ENCODE data around the gene MAPK12. TPM values are rescaled to one million over a fixed set of nuclear protein-coding genes. Genes with fewer than 3 reads are reported as not detected.

MAPK12 gene
- total and polyA plus RNA-seq, 2 donors (not counting 1 experiment from before 2014, with no cell fraction given) = 16.4 to 30.1 TPM

- no peaks in the 10 kb centered on the region for H4K20me1 ChIP-seq (ENCODE audit: control insufficient read depth, extremely low read depth, insufficient read depth, low read length)
- no peak for DNase-seq (ENCODE audit: low read depth in 2 of 2)
Measured at GRCh38 chr22:50281384-50281760, 19.9 kb upstream of the MAPK12 start.

GRCh38 chr22:50280708-50281383 lies 19.4 kb upstream of the MAPK12 start:
- no peak overlapping the region for H3K27ac ChIP-seq (ENCODE audit: insufficient read depth, low read length)
- H3K79me2 ChIP-seq (ENCODE audit: control insufficient read depth, insufficient read depth, low read length) = peaks cover 4% of the 10 kb centered on the region
- H3K9me3 ChIP-seq (ENCODE audit: control insufficient read depth, insufficient read depth, low read depth, low read length) = no peaks in the 10 kb centered on the region
- no peak overlapping the region for H3K4me2 ChIP-seq (ENCODE audit: extremely low read depth, insufficient read depth, low read length)
- H3K36me3 ChIP-seq (ENCODE audit: control insufficient read depth, insufficient read depth, low read length) = peaks cover 74% of the 10 kb centered on the region
- H3K9ac ChIP-seq (ENCODE audit: insufficient read depth, low read length) = no peak overlapping the region
- no peaks in the 10 kb centered on the region for H4K20me1 ChIP-seq (ENCODE audit: control insufficient read depth, extremely low read depth, insufficient read depth, low read length)
- H3K4me3 ChIP-seq (replicated peaks in 1 of 4; ENCODE audit: control extremely low read depth in 1 of 4, insufficient read depth in 1 of 4, low read depth in 3 of 4, low read length in 4 of 4) = no peak overlapping the region
- no peak for DNase-seq (ENCODE audit: low read depth in 2 of 2)
- no peak for TF ChIP-seq EZH2 (IDR thresholded peaks at IDR 0.05; ENCODE audit: low read length, missing control alignments)
- TF ChIP-seq CTCF (conservative IDR thresholded peaks at IDR 0.05 in 1 of 2, IDR thresholded peaks at IDR 0.05 in 1 of 2; ENCODE audit: low read depth in 1 of 2, low read length in 2 of 2) = no peak
- peaks cover 5% of the 10 kb centered on the region for H3K4me1 ChIP-seq (ENCODE audit: control insufficient read depth, extremely low read depth, insufficient read depth, low read length)
- no peak overlapping the region for H2AFZ ChIP-seq (ENCODE audit: low read length)
- H3K27me3 ChIP-seq (ENCODE audit: control insufficient read depth, insufficient read depth, low read length) = no peaks in the 10 kb centered on the region

More at GRCh38 chr22:50281384-50281760, 19.9 kb upstream of the MAPK12 start:
- no peak overlapping the region for H3K4me2 ChIP-seq (ENCODE audit: extremely low read depth, insufficient read depth, low read length)
- H3K79me2 ChIP-seq (ENCODE audit: control insufficient read depth, insufficient read depth, low read length) = peaks cover 6% of the 10 kb centered on the region
- peaks cover 76% of the 10 kb centered on the region for H3K36me3 ChIP-seq (ENCODE audit: control insufficient read depth, insufficient read depth, low read length)
- no peak for TF ChIP-seq CTCF (conservative IDR thresholded peaks at IDR 0.05 in 1 of 2, IDR thresholded peaks at IDR 0.05 in 1 of 2; ENCODE audit: low read depth in 1 of 2, low read length in 2 of 2)
- TF ChIP-seq EZH2 (IDR thresholded peaks at IDR 0.05; ENCODE audit: low read length, missing control alignments) = no peak
- no peaks in the 10 kb centered on the region for H3K27me3 ChIP-seq (ENCODE audit: control insufficient read depth, insufficient read depth, low read length)
- no peak overlapping the region for H3K27ac ChIP-seq (ENCODE audit: insufficient read depth, low read length)
- H2AFZ ChIP-seq (ENCODE audit: low read length) = no peak overlapping the region
- no peaks in the 10 kb centered on the region for H3K9me3 ChIP-seq (ENCODE audit: control insufficient read depth, insufficient read depth, low read depth, low read length)
- H3K4me1 ChIP-seq (ENCODE audit: control insufficient read depth, extremely low read depth, insufficient read depth, low read length) = peaks cover 5% of the 10 kb centered on the region
- H3K4me3 ChIP-seq (replicated peaks in 1 of 4; ENCODE audit: control extremely low read depth in 1 of 4, insufficient read depth in 1 of 4, low read depth in 3 of 4, low read length in 4 of 4) = no peak overlapping the region
- no peak overlapping the region for H3K9ac ChIP-seq (ENCODE audit: insufficient read depth, low read length)

GRCh38 chr22:50280022-50280707 lies 18.7 kb upstream of the MAPK12 start:
- H3K9ac ChIP-seq (ENCODE audit: insufficient read depth, low read length) = no peak overlapping the region
- no peak overlapping the region for H3K27ac ChIP-seq (ENCODE audit: insufficient read depth, low read length)
- no peak for DNase-seq (ENCODE audit: low read depth in 2 of 2)
- H3K36me3 ChIP-seq (ENCODE audit: control insufficient read depth, insufficient read depth, low read length) = peaks cover 78% of the 10 kb centered on the region
- H2AFZ ChIP-seq (ENCODE audit: low read length) = no peak overlapping the region
- H3K4me3 ChIP-seq (replicated peaks in 1 of 4; ENCODE audit: control extremely low read depth in 1 of 4, insufficient read depth in 1 of 4, low read depth in 3 of 4, low read length in 4 of 4) = no peak overlapping the region
- no peaks in the 10 kb centered on the region for H4K20me1 ChIP-seq (ENCODE audit: control insufficient read depth, extremely low read depth, insufficient read depth, low read length)
- H3K79me2 ChIP-seq (ENCODE audit: control insufficient read depth, insufficient read depth, low read length) = peaks cover 1% of the 10 kb centered on the region
- TF ChIP-seq CTCF (conservative IDR thresholded peaks at IDR 0.05 in 1 of 2, IDR thresholded peaks at IDR 0.05 in 1 of 2; ENCODE audit: low read depth in 1 of 2, low read length in 2 of 2) (no peak), EZH2 (IDR thresholded peaks at IDR 0.05; ENCODE audit: low read length, missing control alignments) (no peak)
- H3K27me3 ChIP-seq (ENCODE audit: control insufficient read depth, insufficient read depth, low read length) = no peaks in the 10 kb centered on the region
- H3K4me2 ChIP-seq (ENCODE audit: extremely low read depth, insufficient read depth, low read length) = no peak overlapping the region
- H3K9me3 ChIP-seq (ENCODE audit: control insufficient read depth, insufficient read depth, low read depth, low read length) = no peaks in the 10 kb centered on the region
- H3K4me1 ChIP-seq (ENCODE audit: control insufficient read depth, extremely low read depth, insufficient read depth, low read length) = peaks cover 5% of the 10 kb centered on the region

Measured in fibroblast of lung (primary cell).